GM18873 (cell line): Measurements from ENCODE around the gene SLC17A2.

Source experiments
- ATAC-seq: cut with Tn5 transposase; IDR thresholded peaks from one replicate; pipeline ENCODE4 v1.9.1; 2021; ENCODE audit warnings: mild to moderate bottlenecking, moderate library complexity, moderate number of reproducible peaks; ENCODE audit not compliant: unreplicated experiment, low FRiP score

Gene SLC17A2

GRCh38 chr6:25889877-25890853 is 40.3 kb downstream of the SLC17A2 start:
- ATAC-seq = no peak

GRCh38 chr6:25888626-25889025 is 41.9 kb downstream of the SLC17A2 start:
- no peak for ATAC-seq

GRCh38 chr6:25886066-25886465 is 44.4 kb downstream of the SLC17A2 start:
- ATAC-seq = no peak

- ATAC-seq = no peak
Measured at GRCh38 chr6:25883991-25884390, 46.5 kb downstream of the SLC17A2 start.

- ATAC-seq = no peak
Measured at GRCh38 chr6:25883536-25883935, 47.0 kb downstream of the SLC17A2 start.

GRCh38 chr6:25882051-25882496 is 48.4 kb downstream of the SLC17A2 start:
- ATAC-seq = no peak

- ATAC-seq = no peak
Measured at GRCh38 chr6:25880601-25881000, 49.9 kb downstream of the SLC17A2 start.

GRCh38 chr6:25878721-25879322 is 51.7 kb downstream of the SLC17A2 start:
- no peak for ATAC-seq

GRCh38 chr6:25875926-25876602 is 54.4 kb downstream of the SLC17A2 start:
- ATAC-seq = no peak

GRCh38 chr6:25875563-25875905 is 55.0 kb downstream of the SLC17A2 start:
- no peak for ATAC-seq

GRCh38 chr6:25874822-25875562 is 55.5 kb downstream of the SLC17A2 start:
- no peak for ATAC-seq

- ATAC-seq = no peak
Measured at GRCh38 chr6:25874118-25874517, 56.4 kb downstream of the SLC17A2 start, which contains the start of gene SLC17A3. SLC17A3 (minus strand) TSS chr6:25874243; CDS start chr6:25868387, 5,856 bp downstream.

GRCh38 chr6:25872814-25873213 is 57.7 kb downstream of the SLC17A2 start:
- no peak for ATAC-seq

GRCh38 chr6:25869840-25870239 is 60.7 kb downstream of the SLC17A2 start:
- no peak for ATAC-seq

- no peak for ATAC-seq
Measured at GRCh38 chr6:25868436-25869183, 61.9 kb downstream of the SLC17A2 start.

GRCh38 chr6:25866011-25866410 is 64.5 kb downstream of the SLC17A2 start:
- no peak for ATAC-seq

GRCh38 chr6:25863360-25863759 is 67.1 kb downstream of the SLC17A2 start:
- ATAC-seq = no peak
